ENCODE data around the gene C2orf78.
"Not testable (repeated sequence)": the region's sequence is repeated elsewhere in the genome, so short reads cannot be mapped to it uniquely, and the experiment has no call there.

C2orf78 gene

DNA sequence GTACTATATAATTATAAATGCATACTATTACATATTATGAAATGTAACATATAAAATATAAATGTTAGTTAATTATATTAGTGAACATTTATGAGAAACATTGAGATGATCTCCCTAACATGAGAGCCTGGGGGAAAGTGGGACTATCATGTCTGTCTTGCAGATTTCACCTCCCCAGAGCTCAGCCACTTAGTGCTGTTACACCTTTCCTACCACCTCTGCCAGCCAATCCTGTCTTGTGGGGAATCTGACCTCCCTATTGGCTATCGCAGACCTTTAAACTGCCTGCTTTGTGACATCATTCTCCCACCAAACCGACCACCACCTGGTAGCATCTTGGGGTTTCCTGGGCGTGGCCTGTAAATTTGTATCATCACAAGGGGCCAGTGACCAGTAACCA lies at the start of gene C2orf78:
Gene C2orf78 (plus strand): TSS at position 301 of the 400 bp plus-strand sequence. CDS start 127 bp downstream, outside the sequence.
- not testable (repeated sequence) for DNase-seq (ENCODE audit: low read depth); H3K4me3 ChIP-seq (ENCODE audit: low read depth, low read length)

- TF ChIP-seq, protein P1, sequence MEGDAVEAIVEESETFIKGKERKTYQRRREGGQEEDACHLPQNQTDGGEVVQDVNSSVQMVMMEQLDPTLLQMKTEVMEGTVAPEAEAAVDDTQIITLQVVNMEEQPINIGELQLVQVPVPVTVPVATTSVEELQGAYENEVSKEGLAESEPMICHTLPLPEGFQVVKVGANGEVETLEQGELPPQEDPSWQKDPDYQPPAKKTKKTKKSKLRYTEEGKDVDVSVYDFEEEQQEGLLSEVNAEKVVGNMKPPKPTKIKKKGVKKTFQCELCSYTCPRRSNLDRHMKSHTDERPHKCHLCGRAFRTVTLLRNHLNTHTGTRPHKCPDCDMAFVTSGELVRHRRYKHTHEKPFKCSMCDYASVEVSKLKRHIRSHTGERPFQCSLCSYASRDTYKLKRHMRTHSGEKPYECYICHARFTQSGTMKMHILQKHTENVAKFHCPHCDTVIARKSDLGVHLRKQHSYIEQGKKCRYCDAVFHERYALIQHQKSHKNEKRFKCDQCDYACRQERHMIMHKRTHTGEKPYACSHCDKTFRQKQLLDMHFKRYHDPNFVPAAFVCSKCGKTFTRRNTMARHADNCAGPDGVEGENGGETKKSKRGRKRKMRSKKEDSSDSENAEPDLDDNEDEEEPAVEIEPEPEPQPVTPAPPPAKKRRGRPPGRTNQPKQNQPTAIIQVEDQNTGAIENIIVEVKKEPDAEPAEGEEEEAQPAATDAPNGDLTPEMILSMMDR (IDR thresholded peaks at IDR 0.05; ENCODE audit: low read depth, low read length, missing control alignments), result no peak
- no peak for DNase-seq (ENCODE audit: low read depth)
These were observed 47.6 kb upstream of the C2orf78 start for GRCh38 chr2:73736378-73736777.

GRCh38 chr2:73736855-73737779 lies 46.9 kb upstream of the C2orf78 start, which contains the start of gene TPRKB:
Gene TPRKB, minus strand, starts transcription at chr2:73737345. Its CDS starts 2,776 bp downstream, at chr2:73734569.
- peak; percentile 97 for DNase-seq (ENCODE audit: low read depth)
- peak within 1 kb of the TSS; percentile 81 for H3K4me3 ChIP-seq (ENCODE audit: low read depth, low read length)
- TF ChIP-seq, protein P1 (IDR thresholded peaks at IDR 0.05; ENCODE audit: low read depth, low read length, missing control alignments), result no peak

More at GRCh38 chr2:73736378-73736777, 47.6 kb upstream of the C2orf78 start:
- peak overlapping the region; percentile 81 for H3K4me3 ChIP-seq (ENCODE audit: low read depth, low read length)

DNA sequence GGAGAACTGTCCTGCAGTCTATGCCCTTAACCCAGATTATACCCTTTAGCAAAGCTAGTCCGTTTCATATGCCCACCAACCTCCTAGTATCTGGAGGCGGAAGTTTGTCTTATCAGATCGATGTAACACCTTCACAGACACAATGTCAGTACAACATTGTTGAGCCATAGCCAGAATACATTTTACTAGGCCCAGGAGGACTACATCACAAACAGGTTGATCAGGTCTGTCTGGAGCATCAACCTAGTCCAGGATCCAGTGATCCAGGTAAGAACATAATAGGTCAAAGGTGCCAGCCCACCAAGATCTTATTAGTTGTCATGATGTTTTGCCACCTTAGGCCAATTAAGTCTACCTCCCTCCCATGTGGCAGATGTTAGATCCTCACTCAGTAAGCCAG lies 44.9 kb upstream of the C2orf78 start:
- no peak overlapping the region for H3K4me3 ChIP-seq (ENCODE audit: low read depth, low read length)
- DNase-seq (ENCODE audit: low read depth), result no peak
- TF ChIP-seq, protein P1 (IDR thresholded peaks at IDR 0.05; ENCODE audit: low read depth, low read length, missing control alignments), result no peak

DNA sequence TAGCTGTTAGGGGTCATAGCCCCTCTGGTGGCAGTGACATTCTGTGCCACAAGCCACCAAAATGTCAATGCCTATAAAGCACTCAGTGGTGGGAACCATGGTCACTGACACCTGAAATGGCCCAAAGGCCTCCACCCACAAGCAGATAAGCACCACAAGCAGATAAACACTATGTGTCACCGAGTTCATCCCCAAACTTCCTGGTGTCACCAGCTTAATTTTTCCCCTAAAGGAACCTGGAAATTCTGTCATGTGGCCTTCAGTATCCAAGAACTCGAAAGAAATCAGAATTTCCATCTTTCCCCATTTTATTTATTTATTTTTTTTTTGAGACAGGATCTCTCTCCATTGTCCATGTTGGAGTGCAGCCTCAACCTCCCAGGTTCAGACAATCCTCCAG lies 43.2 kb upstream of the C2orf78 start:
- no peak for DNase-seq (ENCODE audit: low read depth)
- no peak overlapping the region for H3K4me3 ChIP-seq (ENCODE audit: low read depth, low read length)
- TF ChIP-seq, protein P1 (IDR thresholded peaks at IDR 0.05; ENCODE audit: low read depth, low read length, missing control alignments), result no peak

GRCh38 chr2:73746015-73746876 lies 37.7 kb upstream of the C2orf78 start:
- no peak for DNase-seq (ENCODE audit: low read depth)
- TF ChIP-seq, protein P1 (IDR thresholded peaks at IDR 0.05; ENCODE audit: low read depth, low read length, missing control alignments), result no peak
- no peak overlapping the region for H3K4me3 ChIP-seq (ENCODE audit: low read depth, low read length)

GRCh38 chr2:73746877-73747208 lies 37.1 kb upstream of the C2orf78 start:
- no peak overlapping the region for H3K4me3 ChIP-seq (ENCODE audit: low read depth, low read length)
- TF ChIP-seq, protein P1 (IDR thresholded peaks at IDR 0.05; ENCODE audit: low read depth, low read length, missing control alignments), result no peak
- DNase-seq (ENCODE audit: low read depth), result no peak

Measured in GM12864 (cell line).